Caco-2 (cell line): ENCODE results near the gene VNN1. TPM values are rescaled to one million over a fixed set of nuclear protein-coding genes. Genes with fewer than 3 reads are reported as not detected.

Experiments
- Bru-seq: library from RNA; stranded (reverse); fragments of 400-500 nt; gene quantifications from one replicate; lab custom pipeline; 2021; lab: Mats Ljungman, UMichigan
- BruChase-seq, 2 experiments: library from RNA; stranded (reverse); fragments of 400-500 nt; gene quantifications; one replicate each; lab custom pipeline; 2021; lab: Mats Ljungman, UMichigan
- BruUV-seq: library from RNA; stranded (reverse); fragments of 400-500 nt; replicated peaks from 2 replicates; lab custom pipeline; 2021; lab: Mats Ljungman, UMichigan
- CTCF ChIA-PET: fragments of 300-600 bp; sonication (Branson Sonifier 250); formaldehyde crosslinking; loops from one replicate; lab custom pipeline; 2022; ENCODE audit warnings: antibody characterized with exemption; lab: Charles Lee
- POLR2A ChIA-PET: fragments of 300-600 bp; sonication (Branson Sonifier 250); formaldehyde crosslinking; loops from one replicate; lab custom pipeline; 2022; ENCODE audit warnings: antibody characterized with exemption; lab: Charles Lee
- DNase-seq, 2 experiments: peaks; one replicate each; pipeline versions ENCODE4 v3.0.0 to v3.0.0-alpha.2; 2020 to 2022
- H3K27me3 ChIP-seq: replicated peaks from 2 replicates; pipeline ENCODE4 v1.6.0; 2011; ENCODE audit warnings: low read length; ENCODE audit not compliant: control insufficient read depth, insufficient read depth
- H3K36me3 ChIP-seq: 2 replicates; pipeline ENCODE4 v1.5.1; 2011; ENCODE audit warnings: low read length; ENCODE audit not compliant: control insufficient read depth, insufficient read depth
- H3K4me1 ChIP-seq: fragments of 250-450 bp; sonication (Bioruptor Pico); 2 replicates; pipeline ENCODE4 v1.5.1; 2020; ENCODE audit warnings: mild to moderate bottlenecking
- H3K4me3 ChIP-seq: 2 replicates; pipeline ENCODE4 v1.5.1; 2011; ENCODE audit warnings: low read depth, mild to moderate bottlenecking, control low read depth, low read length
- H3K9me3 ChIP-seq: fragments of 250-450 bp; sonication (Bioruptor Pico); 2 replicates; pipeline ENCODE4 v1.5.1; 2020; ENCODE audit warnings: mild to moderate bottlenecking, moderate library complexity
- H3K27ac Mint-ChIP-seq: one replicate; pipeline ENCODE4 v1.8.0; 2022; ENCODE audit warnings: mixed read lengths; ENCODE audit not compliant: unreplicated experiment
- H3K27me3 Mint-ChIP-seq: one replicate; pipeline ENCODE4 v1.8.0; 2022; ENCODE audit warnings: mixed read lengths; ENCODE audit not compliant: insufficient read depth, unreplicated experiment
- H3K36me3 Mint-ChIP-seq: one replicate; pipeline ENCODE4 v1.8.0; 2022; ENCODE audit warnings: mild to moderate bottlenecking, mixed read lengths; ENCODE audit not compliant: insufficient read depth, unreplicated experiment
- H3K4me1 Mint-ChIP-seq: one replicate; pipeline ENCODE4 v1.8.0; 2022; ENCODE audit warnings: low read depth, mixed read lengths; ENCODE audit not compliant: unreplicated experiment
- H3K4me3 Mint-ChIP-seq: one replicate; pipeline ENCODE4 v1.8.0; 2022; ENCODE audit warnings: mild to moderate bottlenecking, moderate library complexity, mixed read lengths; ENCODE audit not compliant: unreplicated experiment
- H3K9me3 Mint-ChIP-seq: one replicate; pipeline ENCODE4 v1.8.0; 2022; ENCODE audit warnings: mixed read lengths; ENCODE audit not compliant: unreplicated experiment
- intact Hi-C: fragments of 100-400 bp; cut with micrococcal nuclease; formaldehyde crosslinking; loops from one replicate; pipeline ENCODE4 v1.10.0; 2022; ENCODE audit not compliant: unreplicated experiment
- long read RNA-seq: library from polyadenylated mRNA; stranded (forward); transcript quantifications from one replicate; pipeline ENCODE4 v2.0.0, GENCODE V29; 2022
- total RNA-seq: library from RNA; stranded (reverse); gene quantifications from 2 replicates; pipeline ENCODE4 v1.2.3, GENCODE V29; 2022
- TF ChIP-seq, protein P1 (sequence below), 2 experiments: fragments of 200-600 bp in 1 of 2; IDR thresholded peaks; 1 replicate in 1 of 2; 2 replicates in 1 of 2; pipeline versions ENCODE4 v1.5.1 to v1.8.0; 2011 to 2022; ENCODE audit warnings: antibody characterized with exemption in 1 of 2, control low read depth in 1 of 2, inconsistent platforms in 1 of 2, low read depth in 1 of 2, low read length in 1 of 2, mild to moderate bottlenecking in 1 of 2, moderate library complexity in 1 of 2; ENCODE audit not compliant: insufficient read depth in 1 of 2, severe bottlenecking in 1 of 2, unreplicated experiment in 1 of 2

The VNN1 gene, protein sequence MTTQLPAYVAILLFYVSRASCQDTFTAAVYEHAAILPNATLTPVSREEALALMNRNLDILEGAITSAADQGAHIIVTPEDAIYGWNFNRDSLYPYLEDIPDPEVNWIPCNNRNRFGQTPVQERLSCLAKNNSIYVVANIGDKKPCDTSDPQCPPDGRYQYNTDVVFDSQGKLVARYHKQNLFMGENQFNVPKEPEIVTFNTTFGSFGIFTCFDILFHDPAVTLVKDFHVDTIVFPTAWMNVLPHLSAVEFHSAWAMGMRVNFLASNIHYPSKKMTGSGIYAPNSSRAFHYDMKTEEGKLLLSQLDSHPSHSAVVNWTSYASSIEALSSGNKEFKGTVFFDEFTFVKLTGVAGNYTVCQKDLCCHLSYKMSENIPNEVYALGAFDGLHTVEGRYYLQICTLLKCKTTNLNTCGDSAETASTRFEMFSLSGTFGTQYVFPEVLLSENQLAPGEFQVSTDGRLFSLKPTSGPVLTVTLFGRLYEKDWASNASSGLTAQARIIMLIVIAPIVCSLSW
- total RNA-seq, result not detected in 2 replicates
- percentile 7 among the genes with signal in this experiment for Bru-seq, nascent RNA
- BruChase-seq, experiment 1, labeled RNA remaining after a 2-hour chase, result percentile 5 among the genes with signal in this experiment
- BruChase-seq, experiment 2, labeled RNA remaining after a 6-hour chase, result percentile 6 among the genes with signal in this experiment
- long read RNA-seq, partial matches to known transcripts, result 0 of 1 reads
- long read RNA-seq, other reads (novel, unspliced or antisense), result 0 of 1 reads

DNA sequence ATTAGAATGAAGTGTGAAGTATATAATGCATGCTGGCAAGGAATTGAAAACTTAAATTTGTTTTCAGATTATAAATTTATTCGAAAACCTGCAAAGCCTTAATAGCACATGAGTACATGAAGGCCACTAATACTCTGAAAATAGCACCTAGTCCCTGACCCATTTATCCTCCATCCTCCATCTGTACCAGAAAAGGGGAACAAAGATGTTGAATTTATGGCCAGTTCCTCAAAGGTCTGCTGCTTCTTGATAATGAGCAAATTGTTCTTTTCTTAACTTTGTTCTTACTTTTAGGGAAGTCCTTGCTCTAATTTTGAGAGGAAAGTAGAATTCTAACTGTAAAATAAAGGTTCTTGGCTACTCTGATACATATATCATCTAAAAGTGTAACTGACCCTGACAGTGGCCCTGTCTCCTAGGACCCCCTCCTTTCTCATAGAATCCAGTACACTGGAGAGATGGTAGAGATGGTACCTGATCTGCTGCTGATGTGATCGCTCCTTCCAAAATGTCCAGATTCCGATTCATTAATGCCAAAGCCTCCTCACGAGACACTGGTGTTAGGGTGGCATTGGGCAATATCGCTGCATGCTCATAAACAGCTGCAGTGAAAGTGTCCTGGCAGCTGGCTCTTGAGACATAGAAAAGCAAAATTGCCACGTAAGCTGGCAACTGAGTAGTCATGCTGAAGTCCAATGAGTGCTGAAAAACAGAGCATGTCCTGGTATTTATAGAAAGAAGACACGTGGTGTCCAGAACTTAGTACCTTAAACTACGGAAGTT is at the start of gene VNN1:
VNN1 (minus strand) TSS at position 704 of the 783 bp plus-strand sequence; CDS start at position 684, 20 bp downstream.
- peaks cover 5% of the 10 kb centered on the region for H3K4me1 Mint-ChIP-seq
- intact Hi-C loops, result no loop called here
- no peak within 1 kb of the TSS for H3K4me3 ChIP-seq
- H3K36me3 ChIP-seq, result no peaks in the 10 kb centered on the region
- no peak for DNase-seq
- CTCF ChIA-PET, result no interaction called here
- TF ChIP-seq, protein P1, sequence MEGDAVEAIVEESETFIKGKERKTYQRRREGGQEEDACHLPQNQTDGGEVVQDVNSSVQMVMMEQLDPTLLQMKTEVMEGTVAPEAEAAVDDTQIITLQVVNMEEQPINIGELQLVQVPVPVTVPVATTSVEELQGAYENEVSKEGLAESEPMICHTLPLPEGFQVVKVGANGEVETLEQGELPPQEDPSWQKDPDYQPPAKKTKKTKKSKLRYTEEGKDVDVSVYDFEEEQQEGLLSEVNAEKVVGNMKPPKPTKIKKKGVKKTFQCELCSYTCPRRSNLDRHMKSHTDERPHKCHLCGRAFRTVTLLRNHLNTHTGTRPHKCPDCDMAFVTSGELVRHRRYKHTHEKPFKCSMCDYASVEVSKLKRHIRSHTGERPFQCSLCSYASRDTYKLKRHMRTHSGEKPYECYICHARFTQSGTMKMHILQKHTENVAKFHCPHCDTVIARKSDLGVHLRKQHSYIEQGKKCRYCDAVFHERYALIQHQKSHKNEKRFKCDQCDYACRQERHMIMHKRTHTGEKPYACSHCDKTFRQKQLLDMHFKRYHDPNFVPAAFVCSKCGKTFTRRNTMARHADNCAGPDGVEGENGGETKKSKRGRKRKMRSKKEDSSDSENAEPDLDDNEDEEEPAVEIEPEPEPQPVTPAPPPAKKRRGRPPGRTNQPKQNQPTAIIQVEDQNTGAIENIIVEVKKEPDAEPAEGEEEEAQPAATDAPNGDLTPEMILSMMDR (IDR thresholded peaks at IDR 0.05; ENCODE audit: insufficient read depth in 1 of 2, low read depth in 1 of 2, low read length in 1 of 2, severe bottlenecking in 1 of 2, unreplicated experiment in 1 of 2), result no peak
- BruUV-seq, result no TSS peak
- no peaks in the 10 kb centered on the region for H3K9me3 ChIP-seq
- H3K9me3 Mint-ChIP-seq, result no peaks in the 10 kb centered on the region
- POLR2A ChIA-PET, result no interaction called here
- no peak within 1 kb of the TSS for H3K4me3 Mint-ChIP-seq
- no peak within 1 kb of the TSS for H3K27ac Mint-ChIP-seq
- no peaks in the 10 kb centered on the region for H3K36me3 Mint-ChIP-seq
- no peaks in the 10 kb centered on the region for H3K27me3 ChIP-seq
- no peaks in the 10 kb centered on the region for H3K27me3 Mint-ChIP-seq
- no peaks in the 10 kb centered on the region for H3K4me1 ChIP-seq

DNA sequence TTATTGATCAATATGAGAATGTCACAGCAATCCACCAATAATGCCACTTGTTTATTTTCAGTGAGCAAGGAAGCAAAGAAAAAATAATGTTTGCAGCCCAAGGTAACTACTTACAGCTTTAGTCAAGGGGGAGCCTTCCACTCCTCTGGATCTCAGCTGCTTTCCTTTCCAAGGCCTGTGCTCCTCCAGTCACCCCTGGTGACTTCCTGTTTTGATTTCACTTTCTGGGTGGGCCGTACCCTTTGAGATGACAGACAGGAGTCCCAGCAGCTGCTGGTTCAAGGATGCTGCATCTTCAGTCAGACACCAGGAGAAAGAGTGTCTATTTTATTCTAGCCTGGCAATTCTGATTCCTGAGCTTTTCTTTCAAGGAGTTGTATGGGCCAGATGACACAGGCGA is 49.4 kb upstream of the VNN1 start:
- Histone ChIP-seq H3K36me3 (no peaks in the 10 kb centered on the region), H3K9me3 (no peaks in the 10 kb centered on the region), H3K4me3 (no peak overlapping the region), H3K4me1 (no peaks in the 10 kb centered on the region), H3K27me3 (no peaks in the 10 kb centered on the region)
- Mint-ChIP-seq H3K9me3 (no peaks in the 10 kb centered on the region), H3K36me3 (no peaks in the 10 kb centered on the region), H3K4me1 (no peaks in the 10 kb centered on the region), H3K27me3 (no peaks in the 10 kb centered on the region), H3K4me3 (no peak overlapping the region), H3K27ac (no peak overlapping the region)
- CTCF ChIA-PET, result no interaction called here
- intact Hi-C loops, result no loop called here
- TF ChIP-seq, protein P1 (IDR thresholded peaks at IDR 0.05; ENCODE audit: insufficient read depth in 1 of 2, low read depth in 1 of 2, low read length in 1 of 2, severe bottlenecking in 1 of 2, unreplicated experiment in 1 of 2), result no peak
- no TSS peak for BruUV-seq
- DNase-seq, result no peak
- POLR2A ChIA-PET, result no interaction called here

DNA sequence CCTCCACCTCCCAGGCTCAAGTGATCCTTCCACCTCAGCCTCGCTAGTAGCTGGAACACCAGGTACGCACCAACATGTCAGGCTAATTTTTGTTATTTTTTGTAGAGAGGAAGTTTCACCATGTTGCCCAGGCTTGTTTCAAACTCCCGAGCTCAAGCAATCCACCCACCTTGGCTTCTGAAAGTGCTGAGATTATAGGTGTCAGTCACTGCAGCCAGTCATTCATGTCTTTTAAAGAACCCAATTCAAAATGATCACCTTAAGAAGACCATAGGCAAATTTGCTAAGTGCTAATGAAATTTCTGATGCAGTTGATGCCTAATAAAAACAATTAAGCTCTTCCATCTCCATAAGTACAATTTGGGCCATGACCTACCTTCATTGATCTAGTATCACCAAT is 46.4 kb upstream of the VNN1 start:
- CTCF ChIA-PET, result interaction anchor here (0.6 kb wide), 1 partner anchor 171 kb away, joined by 7 read pairs; the partner anchor contains the start of gene TAAR5
- no peaks in the 10 kb centered on the region for H3K27me3 ChIP-seq
- no peak for DNase-seq
- H3K27ac Mint-ChIP-seq, result no peak overlapping the region
- H3K4me3 ChIP-seq, result no peak overlapping the region
- no peaks in the 10 kb centered on the region for H3K4me1 ChIP-seq
- no peaks in the 10 kb centered on the region for H3K4me1 Mint-ChIP-seq
- intact Hi-C loops, result no loop called here
- H3K36me3 ChIP-seq, result no peaks in the 10 kb centered on the region
- H3K4me3 Mint-ChIP-seq, result no peak overlapping the region
- H3K9me3 ChIP-seq, result no peaks in the 10 kb centered on the region
- no TSS peak for BruUV-seq
- TF ChIP-seq, protein P1 (IDR thresholded peaks at IDR 0.05; ENCODE audit: insufficient read depth in 1 of 2, low read depth in 1 of 2, low read length in 1 of 2, severe bottlenecking in 1 of 2, unreplicated experiment in 1 of 2), result no peak
- POLR2A ChIA-PET, result no interaction called here
- peaks cover 2% of the 10 kb centered on the region for H3K27me3 Mint-ChIP-seq
- no peaks in the 10 kb centered on the region for H3K36me3 Mint-ChIP-seq
- no peaks in the 10 kb centered on the region for H3K9me3 Mint-ChIP-seq
